Body of pancreas (tissue), 4 donors: ENCODE results near the gene SLMAP.

Source experiments
- CTCF ChIP-seq, 7 experiments: fragments of 450-650 bp in 4 of 7; fragments of 200-600 bp in 3 of 7; sonication (generic) in 3 of 7; IDR thresholded peaks; one replicate each; pipeline ENCODE4 v1.5.1; 2016 to 2019; ENCODE audit warnings: antibody characterized with exemption in 7 of 7
- POLR2A ChIP-seq, 3 donors: fragments of 450-650 bp; IDR thresholded peaks; one replicate each; pipeline ENCODE4 v1.6.1; 2016; ENCODE audit warnings: antibody characterized with exemption in 3 of 3, mild to moderate bottlenecking in 2 of 3

- TF ChIP-seq CTCF (IDR thresholded peaks at IDR 0.05) (no peak), POLR2A (IDR thresholded peaks at IDR 0.05) (no peak)
These were observed 656 bp downstream of the SLMAP start for GRCh38 chr3:57756528-57757401.
